Activated gamma-delta T cell treated with Interleukin-2 at 50 U/mL for 16 hours (primary cell): ENCODE results near the gene FBLN1.
"Not testable (repeated sequence)": the region's sequence is repeated elsewhere in the genome, so short reads cannot be mapped to it uniquely, and the experiment has no call there.

ENCODE experiments used
- DNase-seq: peaks from one replicate; pipeline ENCODE4 v3.0.0-alpha.2; 2020

Gene FBLN1, protein sequence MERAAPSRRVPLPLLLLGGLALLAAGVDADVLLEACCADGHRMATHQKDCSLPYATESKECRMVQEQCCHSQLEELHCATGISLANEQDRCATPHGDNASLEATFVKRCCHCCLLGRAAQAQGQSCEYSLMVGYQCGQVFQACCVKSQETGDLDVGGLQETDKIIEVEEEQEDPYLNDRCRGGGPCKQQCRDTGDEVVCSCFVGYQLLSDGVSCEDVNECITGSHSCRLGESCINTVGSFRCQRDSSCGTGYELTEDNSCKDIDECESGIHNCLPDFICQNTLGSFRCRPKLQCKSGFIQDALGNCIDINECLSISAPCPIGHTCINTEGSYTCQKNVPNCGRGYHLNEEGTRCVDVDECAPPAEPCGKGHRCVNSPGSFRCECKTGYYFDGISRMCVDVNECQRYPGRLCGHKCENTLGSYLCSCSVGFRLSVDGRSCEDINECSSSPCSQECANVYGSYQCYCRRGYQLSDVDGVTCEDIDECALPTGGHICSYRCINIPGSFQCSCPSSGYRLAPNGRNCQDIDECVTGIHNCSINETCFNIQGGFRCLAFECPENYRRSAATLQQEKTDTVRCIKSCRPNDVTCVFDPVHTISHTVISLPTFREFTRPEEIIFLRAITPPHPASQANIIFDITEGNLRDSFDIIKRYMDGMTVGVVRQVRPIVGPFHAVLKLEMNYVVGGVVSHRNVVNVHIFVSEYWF

GRCh38 chr22:45502215-45503049, at the start of gene FBLN1:
FBLN1 (plus strand) TSS chr22:45502883; CDS start chr22:45502986, 103 bp downstream.
- no peak for DNase-seq

DNA sequence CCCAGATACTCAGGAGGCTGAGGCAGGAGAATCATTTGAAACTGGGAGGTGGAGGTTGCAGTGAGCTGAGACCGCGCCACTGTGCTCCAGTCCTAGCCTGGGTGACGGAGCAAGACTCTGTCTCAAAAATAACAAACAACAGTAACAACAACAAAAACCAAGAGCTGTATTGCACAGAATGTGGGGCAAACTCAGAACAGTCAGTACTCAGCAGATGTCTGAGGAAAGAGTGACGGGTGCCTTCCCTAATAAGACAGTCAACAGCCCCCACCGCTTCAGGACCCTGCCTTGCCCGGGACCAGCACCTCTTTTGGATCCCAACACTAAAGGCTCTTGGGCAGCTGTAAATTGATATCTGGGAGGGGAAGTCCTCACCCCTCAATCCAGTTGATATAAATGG, 48.9 kb upstream of the FBLN1 start:
- DNase-seq = no peak

- no peak for DNase-seq
Observed at GRCh38 chr22:45454275-45454674, 48.4 kb upstream of the FBLN1 start.

DNA sequence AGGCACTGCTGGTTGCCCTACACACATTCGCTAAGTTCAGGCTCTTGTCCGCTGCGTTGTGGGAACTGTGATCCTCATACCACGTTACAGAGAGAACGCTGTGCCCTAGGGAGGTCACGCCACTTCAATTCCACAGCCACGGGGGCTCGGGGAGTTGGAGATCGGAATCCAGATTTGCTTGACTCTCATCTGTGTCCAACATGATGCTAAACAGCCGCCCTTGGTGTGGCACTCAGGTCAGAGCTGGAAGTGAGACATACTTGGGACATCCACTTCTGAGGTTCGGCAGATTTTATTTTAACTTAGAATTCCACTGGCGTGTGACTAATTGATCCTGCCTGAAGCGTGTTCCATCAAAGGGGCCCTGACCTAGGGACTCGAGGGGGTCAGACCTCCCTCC, 47.5 kb upstream of the FBLN1 start:
- DNase-seq = no peak

DNA sequence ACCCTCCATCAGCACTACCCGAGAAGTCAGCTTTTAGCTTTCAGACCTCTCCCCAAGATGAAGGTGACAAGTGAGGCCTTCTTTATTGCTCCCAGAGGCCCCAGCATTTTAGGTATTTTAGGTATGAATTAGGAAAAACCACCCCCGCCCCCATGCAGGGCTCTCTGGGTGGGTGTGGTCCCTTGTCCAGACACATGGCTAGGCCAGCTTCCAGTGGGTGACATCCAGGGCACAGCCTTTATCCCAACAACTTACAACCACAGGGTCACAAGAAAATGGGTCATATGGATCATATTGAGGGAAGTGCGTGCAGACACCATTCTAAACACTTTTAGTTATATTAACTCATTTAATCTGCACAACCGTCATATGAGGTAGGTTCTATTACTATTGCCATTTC, 47.1 kb upstream of the FBLN1 start:
- DNase-seq = no peak

DNA sequence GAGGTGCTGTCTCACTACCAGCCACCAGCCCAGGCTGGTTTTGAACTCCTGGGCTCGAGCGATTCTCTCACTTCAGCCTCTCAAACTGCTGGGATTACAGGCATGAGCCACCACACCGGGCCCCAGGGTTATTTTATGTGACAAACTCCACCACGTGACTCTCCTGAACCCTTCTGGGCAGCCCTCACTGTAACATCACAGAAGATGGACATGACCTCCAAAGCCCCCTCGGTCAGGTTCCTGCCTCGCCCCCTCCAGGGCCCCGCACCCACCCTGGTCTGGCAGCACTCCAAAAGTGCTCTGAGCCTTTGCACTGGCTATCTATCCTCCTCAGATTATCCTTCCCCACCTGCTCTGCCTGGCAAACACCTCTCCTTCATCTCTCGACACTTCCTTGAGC, 45.9 kb upstream of the FBLN1 start:
- DNase-seq = no peak

- no peak for DNase-seq
Observed at GRCh38 chr22:45458532-45458931, 44.2 kb upstream of the FBLN1 start.

GRCh38 chr22:45459235-45459634, 43.4 kb upstream of the FBLN1 start:
- no peak for DNase-seq

- no peak for DNase-seq
Observed at GRCh38 chr22:45460288-45461109, 42.2 kb upstream of the FBLN1 start.

DNA sequence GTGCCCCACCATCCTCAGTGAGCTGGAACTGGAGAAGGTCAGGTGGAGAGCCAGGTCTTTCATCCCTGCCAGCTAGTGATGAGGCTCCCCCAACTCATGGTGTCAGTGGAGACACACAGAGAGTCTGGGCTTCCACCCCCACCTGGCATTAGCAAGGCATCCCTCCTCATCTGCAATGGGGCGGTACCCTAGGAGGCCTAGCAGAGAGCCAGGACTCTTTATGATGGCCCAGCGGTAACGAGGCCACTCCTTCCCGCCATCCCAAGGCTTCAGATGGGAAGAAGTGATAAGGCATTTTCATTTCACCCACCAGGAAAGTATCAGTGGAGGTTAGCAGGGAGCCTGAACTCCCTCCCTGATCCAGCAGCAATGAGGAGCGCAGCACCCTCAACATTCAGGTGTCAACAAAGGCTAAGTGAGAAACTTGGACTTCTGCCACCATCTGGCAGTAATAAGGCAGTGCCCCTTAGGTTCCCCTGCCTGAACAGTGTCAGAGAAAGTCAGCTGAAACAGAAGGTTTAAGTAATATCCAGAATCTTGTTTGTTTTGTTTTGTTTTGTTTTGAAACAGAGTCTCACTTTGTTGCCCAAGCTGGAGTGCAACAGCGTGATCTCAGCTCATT, 40.5 kb upstream of the FBLN1 start:
- no peak for DNase-seq

GRCh38 chr22:45463691-45464090, 39.0 kb upstream of the FBLN1 start:
- not testable (repeated sequence) for DNase-seq

DNA sequence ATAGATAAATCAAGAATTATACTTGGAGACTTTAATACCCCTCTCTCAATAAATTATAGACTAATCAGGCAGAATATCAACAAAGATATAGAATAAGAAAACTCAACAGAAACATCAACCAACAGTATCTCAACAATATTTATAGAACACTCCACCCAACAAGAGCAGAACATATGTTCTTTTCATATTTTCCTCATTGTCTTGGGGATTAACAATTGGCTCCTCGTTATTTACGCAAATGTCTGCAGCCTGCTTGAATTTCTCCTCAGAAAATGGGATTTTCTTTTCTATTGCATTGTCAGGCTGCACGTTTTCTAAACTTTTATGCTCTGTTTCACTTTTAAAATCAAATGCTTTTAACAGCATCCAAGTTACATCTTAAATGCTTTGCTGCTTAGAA, 37.0 kb upstream of the FBLN1 start:
- DNase-seq = no peak

DNA sequence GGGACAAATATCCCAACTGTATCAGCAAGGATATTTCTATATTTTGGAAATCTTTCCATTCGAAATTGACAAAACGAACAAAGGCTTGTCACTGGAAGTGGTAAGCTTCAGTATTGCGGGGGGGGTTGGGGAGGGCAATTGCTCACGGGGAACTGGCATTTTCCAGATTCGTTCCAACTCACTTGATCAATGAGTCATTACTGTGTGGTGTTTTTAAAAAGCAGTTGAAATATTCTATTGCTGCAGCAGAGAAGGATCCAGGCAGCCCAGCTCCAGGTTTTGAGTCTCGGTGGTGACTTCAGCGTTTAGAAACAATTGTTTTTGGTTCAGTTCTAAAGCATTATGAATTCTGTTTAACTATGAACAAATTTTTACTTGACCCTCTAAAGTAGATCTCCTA, 33.8 kb upstream of the FBLN1 start:
- DNase-seq = no peak

- no peak for DNase-seq
Observed at GRCh38 chr22:45469281-45470073, 33.2 kb upstream of the FBLN1 start.

DNA sequence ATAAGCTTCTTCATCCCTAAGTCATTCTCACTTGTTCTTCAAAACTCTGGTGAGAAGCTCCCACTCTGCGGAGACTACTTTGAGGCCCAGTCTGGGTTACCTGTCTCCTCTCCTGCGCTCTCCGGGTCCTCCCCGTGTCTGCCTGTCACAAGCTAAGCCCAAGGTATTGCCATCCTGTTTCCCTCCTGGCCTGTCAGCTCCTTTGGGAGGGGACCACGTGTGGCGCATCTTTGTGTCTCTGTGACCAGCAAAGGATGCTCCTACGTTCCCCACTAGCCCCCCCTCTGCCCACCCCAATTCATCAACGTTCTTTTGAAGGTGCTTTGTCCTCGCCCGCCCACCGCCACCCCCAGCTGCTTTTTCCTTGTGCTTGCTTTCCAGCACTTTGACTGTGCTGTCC, 31.8 kb upstream of the FBLN1 start:
- no peak for DNase-seq

GRCh38 chr22:45472426-45472825, 30.3 kb upstream of the FBLN1 start:
- no peak for DNase-seq

DNA sequence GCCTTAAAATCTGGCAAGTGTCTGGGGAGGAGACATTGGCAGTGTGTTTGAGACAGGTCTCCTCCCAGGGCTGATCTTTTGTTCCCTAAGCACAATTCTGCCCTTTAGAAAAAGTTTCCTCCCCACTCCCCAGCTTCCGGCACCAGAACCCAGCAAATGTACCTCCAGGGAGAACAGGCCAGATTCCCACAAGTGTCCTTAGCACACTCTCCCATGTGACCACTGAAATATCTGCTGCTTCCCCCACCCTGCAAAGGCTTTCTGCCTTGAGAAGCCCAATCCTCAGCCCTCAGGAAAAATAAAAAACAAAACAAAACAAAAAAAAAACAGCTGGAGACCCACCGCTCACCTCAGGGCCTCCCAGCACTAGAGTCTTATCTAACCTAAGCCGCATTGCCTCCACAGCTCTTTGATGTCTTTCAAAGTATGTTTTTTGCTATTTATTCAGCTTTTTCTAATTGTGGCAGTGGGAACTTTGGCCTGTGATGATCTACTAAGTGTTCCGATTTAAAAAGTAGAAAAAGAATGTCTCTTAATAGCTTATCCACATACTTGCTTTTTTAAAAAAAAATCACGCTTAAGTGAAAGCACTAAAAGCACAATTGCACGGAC, 29.0 kb upstream of the FBLN1 start:
- DNase-seq = no peak

- DNase-seq = no peak
Observed at GRCh38 chr22:45475063-45475747, 27.5 kb upstream of the FBLN1 start.

GRCh38 chr22:45475851-45476514, 26.7 kb upstream of the FBLN1 start:
- no peak for DNase-seq

DNA sequence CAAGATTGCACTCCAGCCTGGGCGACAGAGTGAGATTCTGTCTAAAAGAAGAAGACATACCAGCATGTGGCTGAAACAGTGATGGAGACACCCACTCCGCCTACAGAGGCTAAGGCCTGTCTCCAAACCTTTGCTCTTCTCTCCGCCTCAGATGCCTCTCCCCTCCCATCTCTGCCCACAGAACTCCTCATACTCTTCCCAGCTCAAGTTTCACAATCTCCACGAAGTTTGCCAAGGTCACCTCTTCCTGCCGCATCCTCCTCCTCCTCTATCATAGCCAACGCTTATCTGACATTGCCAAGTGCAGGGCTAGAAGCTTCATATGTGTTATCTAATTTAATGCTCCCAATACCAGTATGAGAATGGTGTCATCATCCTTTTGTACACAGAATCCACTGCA, 25.9 kb upstream of the FBLN1 start:
- DNase-seq = no peak
